GM18909 (cell line): ENCODE results near the gene ZNF628.
"Not testable (repeated sequence)": the region's sequence is repeated elsewhere in the genome, so short reads cannot be mapped to it uniquely, and the experiment has no call there.

Experiments
- ATAC-seq: cut with Tn5 transposase; IDR thresholded peaks from one replicate; pipeline ENCODE4 v1.9.1; 2021; ENCODE audit warnings: mild to moderate bottlenecking; ENCODE audit not compliant: unreplicated experiment, poor library complexity

The ZNF628 gene

DNA sequence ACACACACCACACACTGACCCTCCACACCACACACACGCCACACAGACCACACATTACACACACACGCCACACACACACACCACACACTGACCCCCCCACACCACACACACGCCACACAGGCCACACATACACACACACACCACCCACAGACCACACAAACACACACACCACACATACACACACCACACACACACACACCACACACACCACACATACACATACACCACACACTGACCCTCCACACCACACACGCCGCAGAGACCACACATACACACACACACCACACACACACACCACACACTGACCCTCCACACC is 28.3 kb upstream of the ZNF628 start:
- not testable (repeated sequence) for ATAC-seq

DNA sequence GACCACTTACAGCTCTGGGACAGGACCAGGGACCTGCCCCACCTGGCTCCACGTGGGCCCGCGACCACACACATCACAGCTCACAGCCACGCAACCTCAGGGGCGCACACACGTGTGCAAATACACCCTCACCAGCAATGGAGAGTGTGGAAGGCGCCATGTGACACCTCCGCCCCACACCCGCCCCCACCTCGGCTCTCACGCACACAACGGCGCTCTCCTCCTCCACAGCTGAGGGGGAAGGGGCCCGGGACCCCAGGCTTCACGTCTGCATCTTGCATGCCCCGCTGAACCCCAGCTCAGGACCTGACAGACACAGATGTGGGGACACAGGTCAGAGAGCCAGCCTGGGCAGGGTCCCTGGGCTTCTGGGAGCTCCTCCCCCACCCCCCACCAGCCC is 26.9 kb upstream of the ZNF628 start:
- ATAC-seq: no peak

DNA sequence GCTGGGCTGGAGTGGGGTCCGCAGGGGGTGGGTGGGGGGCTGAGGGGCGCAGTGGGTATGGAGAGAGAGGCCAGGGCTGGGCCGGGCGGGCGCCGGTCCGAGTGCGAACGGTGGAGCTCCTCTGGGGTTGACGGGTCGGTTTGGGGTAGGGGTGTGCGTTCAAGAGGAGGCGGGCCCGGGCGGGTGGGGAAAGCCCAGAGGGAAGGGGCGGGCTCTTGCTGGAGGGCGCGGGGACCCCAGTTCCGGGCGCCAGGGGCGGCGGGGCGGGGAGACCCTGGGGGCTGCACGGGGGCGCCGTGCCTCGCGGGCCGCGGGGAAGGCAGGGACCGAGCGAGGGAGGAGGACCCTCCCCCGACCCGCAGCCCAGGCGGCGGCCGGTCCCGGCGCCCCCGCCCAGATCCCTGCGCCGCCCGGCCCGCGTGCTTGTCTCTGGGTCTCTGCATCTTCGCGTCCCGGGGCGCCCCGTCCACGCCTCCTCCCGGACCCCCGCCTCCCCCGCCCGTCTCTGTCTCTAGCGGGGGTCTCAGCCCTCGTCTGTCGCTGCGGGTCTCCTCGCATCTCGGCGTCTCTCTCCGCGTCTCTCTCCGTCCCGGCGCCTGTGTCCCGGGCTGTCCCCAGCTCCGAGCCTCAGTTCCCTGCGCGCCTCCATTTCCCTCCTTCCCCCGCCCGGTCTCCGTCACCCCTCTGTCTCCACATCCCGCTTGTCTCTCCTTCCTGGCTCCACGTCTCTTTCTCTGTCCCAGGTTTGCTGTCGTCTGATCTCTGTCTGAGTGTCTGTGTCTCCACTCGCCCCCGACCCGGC is 25.1 kb upstream of the ZNF628 start:
- ATAC-seq: no peak

DNA sequence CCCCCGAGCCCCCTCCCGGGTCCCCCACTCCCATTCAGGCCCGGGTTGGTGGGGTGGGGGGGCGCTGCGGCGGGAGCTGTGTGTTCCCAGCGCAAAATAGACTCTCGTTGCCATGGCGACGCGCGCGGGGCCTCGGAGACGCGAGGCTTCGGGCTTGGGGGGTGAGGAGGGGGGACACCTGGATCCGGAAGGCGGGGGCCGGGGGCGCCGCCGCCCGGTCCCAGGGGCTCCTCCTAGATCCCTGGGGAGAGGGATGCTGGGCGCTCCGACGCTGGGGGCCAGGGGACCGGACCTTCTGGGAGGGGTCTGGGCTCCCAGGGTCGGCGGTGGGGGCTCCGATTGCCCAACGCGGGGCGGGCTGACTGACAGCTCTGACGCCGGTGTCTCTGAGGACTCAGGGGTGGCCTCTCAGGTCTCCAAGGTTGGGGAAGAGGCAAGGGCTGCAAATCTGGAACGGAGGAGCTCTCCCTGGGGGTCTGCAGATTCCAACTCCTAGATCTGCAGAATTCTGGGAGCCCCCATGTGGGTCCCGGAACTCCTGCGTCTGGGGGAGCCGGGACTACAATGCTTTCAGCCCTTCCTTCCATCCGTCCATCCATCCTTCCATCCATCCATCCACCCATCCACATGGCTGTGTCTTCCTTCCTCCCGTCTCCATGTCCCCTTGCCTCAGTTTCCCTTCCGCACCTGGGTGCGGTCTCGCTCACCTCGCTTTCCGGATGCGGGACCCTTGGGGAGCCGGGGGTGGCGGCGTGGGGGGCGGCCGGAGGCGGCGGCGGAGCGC is 24.3 kb upstream of the ZNF628 start:
- ATAC-seq: no peak

DNA sequence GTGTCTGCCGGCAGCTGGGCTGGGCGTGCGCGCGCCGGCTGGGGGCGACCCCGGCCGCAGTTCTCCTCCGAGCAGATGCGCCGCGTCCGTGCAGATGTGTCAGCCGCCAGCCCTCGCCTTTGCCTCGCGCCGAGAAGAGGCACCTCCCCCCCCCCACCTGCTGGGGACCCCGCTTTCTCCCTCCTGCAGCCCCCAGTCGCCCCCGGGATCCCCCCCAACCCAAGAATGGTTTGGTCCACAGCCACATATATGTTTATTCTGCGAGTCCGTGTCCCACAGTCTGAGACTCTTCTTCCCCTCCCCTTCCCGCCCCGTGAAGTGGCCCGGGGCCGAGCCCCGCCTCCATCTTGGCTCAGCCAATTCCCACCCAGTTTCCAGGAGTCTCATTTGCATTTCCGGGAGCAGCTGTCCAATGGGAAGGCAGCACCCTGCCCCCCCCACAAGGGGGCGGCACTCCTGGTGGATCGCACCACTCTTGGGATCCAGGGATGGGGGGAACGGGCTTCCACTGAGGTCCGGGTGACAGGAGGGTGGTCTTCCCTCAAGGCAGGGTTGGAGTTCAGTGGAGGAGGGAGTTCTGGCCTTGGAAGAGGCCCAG is 23.6 kb upstream of the ZNF628 start:
- no peak for ATAC-seq

DNA sequence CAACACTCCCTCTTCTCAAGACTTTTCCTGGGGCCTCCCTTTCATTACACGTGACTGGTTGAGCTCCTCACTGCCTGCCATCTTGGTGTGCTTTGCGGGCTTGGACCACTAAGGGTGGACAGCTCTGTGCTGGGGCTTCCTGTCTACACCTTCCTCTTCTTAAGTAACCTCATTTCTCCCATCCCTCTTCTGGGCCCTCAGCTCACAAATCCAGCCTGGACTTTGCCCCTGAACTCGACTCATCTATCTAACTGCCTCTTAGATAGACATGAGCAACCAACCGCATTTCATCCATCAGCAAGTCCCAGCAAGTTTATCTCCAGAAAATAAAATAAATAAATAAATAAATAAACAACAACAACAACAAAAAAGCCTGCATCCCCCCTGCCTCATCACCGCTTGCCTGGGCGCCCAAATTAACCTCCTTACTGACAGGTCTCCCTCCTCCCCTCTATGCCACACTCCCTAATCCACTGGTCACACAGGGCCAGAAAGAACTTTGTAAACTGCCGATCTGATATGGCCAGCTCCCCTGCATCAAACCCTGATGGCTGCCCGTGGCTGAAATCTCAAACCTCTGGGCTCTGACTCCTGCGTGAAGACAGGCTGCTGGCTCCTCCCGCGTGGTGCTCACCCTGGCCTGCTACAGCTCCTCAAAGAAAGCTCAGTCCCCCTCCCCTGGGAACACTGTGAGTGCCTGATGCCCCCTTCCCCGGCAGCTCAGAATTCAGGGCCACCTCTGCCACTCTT is 22.7 kb upstream of the ZNF628 start:
- no peak for ATAC-seq

DNA sequence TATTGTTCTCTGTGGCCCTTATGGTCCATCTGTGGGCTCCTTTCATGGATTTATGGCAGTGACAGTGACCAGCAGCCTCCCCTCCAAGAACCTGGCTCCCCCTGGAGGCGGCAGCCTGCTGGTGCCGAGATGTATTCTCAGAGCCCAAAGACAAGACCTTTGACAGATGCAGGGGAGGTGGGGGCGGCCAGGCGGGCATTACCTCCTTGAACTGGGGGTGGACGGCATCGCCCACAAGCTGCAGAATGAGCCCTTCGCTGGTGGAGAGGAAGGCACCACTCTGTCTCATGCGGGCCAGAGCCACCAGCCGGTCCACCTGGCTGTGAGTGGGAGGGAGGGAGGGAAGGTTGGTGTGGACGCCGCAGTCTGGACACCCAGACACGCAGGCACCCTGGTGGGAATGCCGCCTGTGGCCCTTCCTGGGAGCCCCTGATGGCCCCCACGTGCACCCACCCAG is 21.6 kb upstream of the ZNF628 start:
- ATAC-seq: no peak

DNA sequence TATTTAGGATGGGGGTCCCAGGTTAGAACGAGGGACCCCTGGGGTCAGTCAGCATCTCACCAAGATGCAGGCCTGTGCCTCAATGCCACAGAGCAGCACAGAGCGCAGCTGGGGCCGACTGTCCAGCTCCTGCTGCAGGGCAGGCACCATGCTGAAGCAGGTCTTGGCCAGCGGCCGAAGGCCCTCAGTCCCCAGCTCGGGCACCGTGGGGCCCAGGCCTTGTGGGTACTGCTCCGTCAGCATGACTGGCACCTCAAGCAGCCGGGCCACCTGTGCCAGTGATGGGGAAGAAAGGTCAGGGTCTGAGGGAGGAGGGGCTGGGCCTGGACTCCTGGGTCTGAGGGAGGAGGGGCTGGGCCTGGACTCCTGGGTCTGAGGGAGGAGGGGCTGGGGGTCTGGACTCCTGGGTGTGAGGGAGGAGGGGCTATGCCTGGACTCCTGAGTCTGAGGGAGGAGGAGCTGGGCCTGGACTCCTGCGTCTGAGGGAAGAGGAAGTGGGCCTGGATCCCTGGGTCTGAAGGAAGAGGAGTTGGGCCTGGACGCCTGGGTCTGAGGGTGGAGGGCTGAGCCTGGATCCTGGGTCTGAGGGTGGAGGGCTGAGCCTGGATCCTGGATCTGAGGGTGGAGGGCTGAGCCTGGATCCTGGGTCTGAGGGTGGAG is 20.7 kb upstream of the ZNF628 start:
- no peak for ATAC-seq

DNA sequence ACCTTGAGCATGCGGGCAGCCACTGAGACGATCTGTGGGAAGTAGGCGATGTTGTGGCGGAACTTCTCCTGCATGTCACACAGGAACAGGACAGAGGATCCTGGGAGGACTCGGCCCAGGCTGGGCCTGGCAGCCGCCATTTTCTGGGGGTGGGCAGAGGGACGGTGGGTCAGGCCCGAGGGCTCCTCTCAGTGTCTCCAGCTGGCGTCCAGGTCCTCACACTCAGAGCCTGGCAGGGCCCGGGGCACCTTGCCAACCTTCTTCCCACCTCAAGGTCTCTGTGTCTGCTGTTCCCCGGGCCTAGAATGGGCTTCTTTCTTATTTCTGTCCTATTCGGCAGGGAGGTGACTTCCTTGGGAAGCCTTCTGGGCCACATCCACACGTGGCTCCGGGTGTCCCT is 20.1 kb upstream of the ZNF628 start:
- no peak for ATAC-seq

DNA sequence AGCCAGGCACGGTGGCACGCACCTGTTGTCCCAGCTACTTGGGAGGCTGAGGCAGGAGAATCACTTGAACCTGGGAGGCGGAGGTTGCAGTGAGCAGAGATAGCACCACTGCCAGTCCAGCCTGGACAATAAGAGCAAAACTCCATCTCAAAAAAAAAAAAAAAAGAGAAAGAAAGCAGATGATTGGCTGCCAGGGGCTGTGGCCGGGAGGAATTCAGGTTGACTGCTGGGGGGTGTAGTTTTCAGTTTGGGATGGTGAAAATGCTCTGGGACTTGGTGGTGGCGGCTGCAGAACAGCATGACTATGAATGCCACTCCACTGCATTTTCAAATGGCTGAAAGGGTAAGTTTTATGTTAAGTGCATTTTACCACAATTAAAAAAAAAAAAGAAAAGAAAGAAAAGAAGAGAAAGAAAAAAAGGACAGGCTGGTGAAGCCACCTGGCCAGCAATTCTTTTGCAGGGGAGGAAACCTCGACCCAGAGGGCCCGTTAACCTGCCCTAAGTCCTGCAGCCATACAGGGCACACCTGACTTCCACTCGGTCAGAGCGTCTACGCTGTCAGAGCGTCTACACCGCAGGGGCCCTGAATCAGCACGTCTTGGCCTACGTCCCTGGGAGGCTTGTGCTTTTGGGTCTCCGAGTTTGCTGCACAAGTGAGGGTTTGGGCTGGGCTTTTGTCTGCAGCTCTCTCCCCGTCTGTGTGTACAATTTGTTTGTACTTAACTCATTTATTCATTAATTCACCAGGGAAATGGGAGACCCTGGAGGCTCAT is 18.5 kb upstream of the ZNF628 start:
- no peak for ATAC-seq

DNA sequence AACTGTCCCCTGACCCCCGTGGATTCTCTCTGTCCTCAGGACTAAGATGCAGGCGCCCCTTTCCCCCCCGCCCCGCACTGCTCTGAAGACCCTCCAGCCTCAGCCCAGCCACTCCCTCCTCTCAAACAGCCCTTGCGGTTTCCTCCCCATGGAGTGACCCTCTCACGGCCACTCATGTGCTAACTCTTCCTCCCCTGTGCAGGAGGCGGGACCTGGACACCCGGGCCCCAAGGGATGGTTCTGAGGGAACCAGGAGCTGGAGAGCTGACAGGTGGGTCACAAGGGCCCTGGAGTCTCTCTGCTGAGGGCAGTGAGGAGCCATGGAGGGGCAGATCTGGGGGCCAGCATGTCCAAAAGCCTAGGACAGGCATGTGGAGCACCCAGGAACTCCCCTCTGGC is 16.9 kb upstream of the ZNF628 start:
- ATAC-seq: no peak

DNA sequence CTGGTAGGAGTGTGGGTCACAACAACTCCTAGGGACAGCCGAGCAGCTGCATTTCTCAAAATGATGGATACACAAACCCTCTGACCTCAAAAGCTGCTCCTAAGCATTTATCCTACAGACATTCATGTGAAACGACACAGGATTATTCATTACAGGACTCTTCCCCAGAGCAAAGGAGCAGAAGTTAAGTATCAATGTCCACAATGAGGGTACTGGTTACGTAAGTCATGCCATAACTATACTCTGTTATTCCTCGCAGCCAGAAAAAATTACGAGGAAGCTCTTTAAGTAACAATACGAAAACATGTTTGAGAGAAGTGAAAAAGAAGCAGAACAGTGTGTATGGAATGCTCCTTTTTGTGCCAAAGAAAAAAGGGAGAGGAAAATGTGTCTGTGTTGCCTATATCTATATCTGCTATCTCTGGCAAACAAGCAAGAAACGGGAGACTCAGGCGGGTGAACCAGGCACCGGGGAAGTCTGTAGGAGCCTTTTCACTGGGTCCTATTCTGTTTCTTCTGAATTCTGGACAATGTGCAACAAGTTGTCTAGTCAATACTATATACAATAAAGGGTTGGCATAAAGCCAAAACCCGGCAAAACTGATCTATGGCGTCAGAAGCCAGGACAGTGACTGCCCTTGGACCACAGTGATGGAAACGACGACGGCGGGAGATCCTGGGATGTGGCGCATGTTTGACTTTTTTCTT is 16.3 kb upstream of the ZNF628 start:
- ATAC-seq: no peak

DNA sequence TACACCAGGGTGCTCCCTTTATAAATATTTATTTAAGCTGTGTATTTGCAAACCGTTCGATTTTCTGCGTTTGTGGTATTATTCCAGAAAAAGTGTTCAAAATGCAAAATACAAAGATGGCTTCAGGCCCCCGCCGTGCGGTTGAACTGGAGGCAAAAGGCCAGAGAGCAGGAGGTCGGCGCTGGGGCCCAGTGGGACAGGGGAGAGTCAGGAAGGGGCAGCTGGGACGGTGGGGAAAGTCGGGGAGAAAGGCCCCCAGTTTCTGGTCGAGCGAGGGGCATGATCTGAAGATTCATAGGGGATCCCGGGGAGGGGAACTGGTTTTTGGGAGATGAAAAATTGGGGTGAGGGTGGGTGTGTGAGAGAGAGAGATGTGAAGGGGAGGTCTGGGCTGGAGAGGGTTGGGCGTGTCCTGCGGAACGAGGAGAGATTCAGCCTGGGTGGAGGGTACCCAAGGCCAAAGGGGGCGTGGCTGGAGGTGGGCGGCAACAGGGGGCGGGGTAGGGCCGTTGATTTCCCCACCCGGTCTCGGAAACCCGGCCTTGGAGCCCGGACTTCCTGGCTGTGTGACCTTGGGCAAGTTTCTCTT is 15.7 kb upstream of the ZNF628 start:
- ATAC-seq: no peak

DNA sequence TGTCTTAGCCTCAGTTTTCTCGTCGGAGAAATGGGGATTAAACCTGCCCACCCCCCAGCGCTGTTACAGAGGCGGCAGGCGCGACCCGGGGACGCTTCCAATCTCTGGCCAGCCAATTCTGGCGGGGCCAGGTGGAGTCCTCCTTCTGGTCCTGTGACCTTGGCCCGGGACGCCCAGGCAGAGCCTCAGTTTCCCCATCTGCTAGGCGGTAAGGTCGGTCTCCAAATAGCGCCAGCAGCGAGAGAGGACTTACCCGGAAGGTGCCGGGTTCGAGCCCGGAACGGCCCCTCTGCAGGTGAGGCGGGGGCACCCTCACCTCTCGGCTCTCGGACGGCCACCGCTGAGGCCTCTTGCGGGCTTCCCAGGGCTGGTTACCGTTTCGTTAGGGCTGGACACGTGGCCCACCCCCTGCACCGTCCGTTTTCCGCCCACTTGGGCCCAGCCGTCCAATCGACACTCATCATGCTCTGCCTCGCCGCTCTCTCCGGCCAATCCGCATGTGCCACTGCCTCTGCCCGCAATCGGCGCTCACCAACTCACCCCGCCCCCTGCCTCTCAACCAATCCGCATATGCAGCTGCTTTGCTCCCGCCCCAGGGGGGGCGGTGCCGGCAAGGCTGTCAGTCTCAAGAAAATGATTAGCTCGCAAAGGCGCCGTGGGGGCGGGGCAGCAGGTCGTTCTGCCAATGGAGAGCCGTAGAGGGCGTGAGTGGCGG is 15.0 kb upstream of the ZNF628 start, which contains the start of gene ISOC2:
Gene ISOC2, minus strand, starts transcription at position 384 of the 715 bp plus-strand sequence. CDS start 5,156 bp downstream, outside the sequence.
- peak; percentile 90 for ATAC-seq

DNA sequence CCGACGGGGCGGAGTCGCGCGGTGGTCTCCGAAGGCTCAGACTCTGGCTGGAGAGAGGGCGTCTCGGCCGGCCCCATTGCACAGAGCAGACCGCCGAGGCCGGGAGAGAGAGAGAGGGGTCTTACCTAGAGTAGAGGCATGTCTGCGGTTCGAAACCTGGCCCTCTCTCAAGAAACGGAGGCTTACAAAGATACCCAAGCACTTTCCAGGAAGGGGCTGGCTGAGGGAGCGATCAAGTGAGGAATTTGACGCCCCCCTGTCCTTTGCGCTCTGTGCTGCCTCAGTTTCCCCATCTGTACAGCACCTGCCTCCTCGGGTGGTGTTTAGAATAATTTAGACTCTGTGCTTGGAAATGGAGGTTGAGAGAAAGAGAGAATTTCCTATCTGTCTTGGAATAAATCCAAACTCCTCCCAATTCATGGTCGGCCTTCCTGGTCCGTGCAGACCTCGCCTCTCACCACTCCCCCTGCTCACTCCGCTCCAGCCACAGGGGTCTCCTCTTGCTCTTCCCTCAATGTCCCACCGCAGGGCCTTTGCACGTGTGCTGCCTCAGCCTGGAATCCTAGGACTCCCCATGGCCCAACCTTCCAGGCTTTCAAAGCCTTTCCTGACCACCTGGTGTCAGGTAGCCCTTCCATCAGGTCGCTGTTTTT is 14.3 kb upstream of the ZNF628 start:
- ATAC-seq: no peak

DNA sequence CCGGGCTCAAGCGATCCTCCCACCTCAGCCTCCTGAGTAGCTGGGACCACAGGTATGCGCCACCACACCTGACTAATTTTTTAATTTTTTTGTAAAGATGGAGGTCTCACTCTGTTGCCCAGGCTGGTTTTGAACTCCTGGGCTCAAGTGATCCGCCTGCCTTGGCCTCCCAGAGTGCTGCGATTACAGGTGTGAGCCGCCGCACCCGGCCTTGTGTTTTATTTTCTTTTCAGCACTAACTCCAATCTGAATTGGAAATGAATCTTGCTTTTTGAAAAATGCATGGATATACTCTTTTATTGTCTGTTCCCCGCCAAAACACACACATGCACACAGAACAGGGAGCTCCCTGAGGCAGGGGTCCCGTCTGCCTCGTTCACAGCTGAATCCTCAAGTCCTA is 13.7 kb upstream of the ZNF628 start:
- no peak for ATAC-seq

DNA sequence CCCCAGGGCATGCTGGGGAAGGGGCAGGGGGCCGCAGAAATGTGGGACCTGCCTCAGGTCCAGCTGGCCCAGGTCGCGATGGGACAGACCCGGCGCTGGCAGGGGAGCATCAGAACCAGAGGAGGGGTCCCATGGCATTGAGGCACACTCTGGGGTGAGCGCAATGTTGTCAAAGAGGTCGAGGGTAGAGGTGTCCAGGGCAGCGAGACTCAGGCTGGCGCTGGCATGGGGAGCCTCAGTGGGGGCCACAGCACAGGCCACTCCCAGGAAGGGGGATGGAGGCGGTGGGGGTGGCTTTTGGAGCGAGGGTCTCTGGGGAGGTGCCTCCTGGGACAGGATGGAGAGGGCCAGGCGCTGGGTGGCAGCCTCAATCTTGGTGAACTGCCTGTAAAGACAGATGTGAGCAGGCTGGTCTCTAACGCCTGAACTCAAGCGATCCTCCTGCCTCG is 12.8 kb upstream of the ZNF628 start:
- ATAC-seq: no peak
